Skeletal muscle tissue (tissue), 4 donors: ENCODE results near the gene ZDHHC16. TPM values are rescaled to one million over a fixed set of nuclear protein-coding genes. Genes with fewer than 3 reads are reported as not detected.

ENCODE experiments used
- H3K27ac ChIP-seq: one replicate; pipeline ENCODE4 v1.7.0; 2013; ENCODE audit warnings: mild to moderate bottlenecking, low read depth, low read length, inconsistent platforms
- H3K27me3 ChIP-seq, 3 donors: one replicate each; pipeline ENCODE4 v1.7.0; 2013; ENCODE audit warnings: low read length in 3 of 3; ENCODE audit not compliant: control insufficient read depth in 3 of 3, insufficient read depth in 3 of 3
- H3K36me3 ChIP-seq, 3 donors: one replicate each; pipeline ENCODE4 v1.7.0; 2013; ENCODE audit warnings: low read length in 3 of 3; ENCODE audit not compliant: control insufficient read depth in 3 of 3, insufficient read depth in 3 of 3
- H3K4me1 ChIP-seq, 3 donors: one replicate each; pipeline ENCODE4 v1.7.0; 2013; ENCODE audit warnings: low read length in 3 of 3, mild to moderate bottlenecking in 3 of 3; ENCODE audit not compliant: control insufficient read depth in 3 of 3, insufficient read depth in 3 of 3
- H3K4me3 ChIP-seq, 3 donors: one replicate each; pipeline ENCODE4 v1.7.0; 2013; ENCODE audit warnings: low read length in 3 of 3
- H3K9ac ChIP-seq, 3 donors: one replicate each; pipeline ENCODE4 v1.7.0; 2013; ENCODE audit warnings: low read length in 3 of 3, mild to moderate bottlenecking in 3 of 3, moderate library complexity in 2 of 3, low read depth in 1 of 3
- H3K9me3 ChIP-seq, 3 donors: one replicate each; pipeline ENCODE4 v1.7.0; 2013; ENCODE audit warnings: low read length in 3 of 3; ENCODE audit not compliant: control insufficient read depth in 3 of 3
- total RNA-seq: library from RNA; depleted of rRNA; stranded (reverse); fragments of >200 nt; gene quantifications from one replicate; pipeline ENCODE4 v1.2.3, GENCODE V29; 2014
- donor health status: Osteomylitis.

Gene ZDHHC16
- total RNA-seq, 1 donor from 2014 or later = 32.4 TPM

- Histone ChIP-seq H3K27ac (peak overlapping the region; percentile 9), H3K36me3 (peaks cover 36 to 53% (median 45%) of the 10 kb centered on the region in 3 donors), H3K9me3 (no peaks in the 10 kb centered on the region), H3K9ac (no peak overlapping the region), H3K27me3 (no peaks in the 10 kb centered on the region), H3K4me1 (peaks cover 11 to 24% (median 17%) of the 10 kb centered on the region in 3 donors), H3K4me3 (no peak overlapping the region)
Measured at GRCh38 chr10:97454330-97455036, 8.5 kb downstream of the ZDHHC16 start.

- no peak overlapping the region for H3K9ac ChIP-seq
- H3K9me3 ChIP-seq = no peaks in the 10 kb centered on the region
- peaks cover 50 to 70% (median 62%) of the 10 kb centered on the region in 3 donors for H3K36me3 ChIP-seq
- H3K27me3 ChIP-seq = no peaks in the 10 kb centered on the region
- peaks cover 2 to 13% (median 9%) of the 10 kb centered on the region in 3 donors for H3K4me1 ChIP-seq
- no peak overlapping the region for H3K27ac ChIP-seq
- no peak overlapping the region for H3K4me3 ChIP-seq
Measured at GRCh38 chr10:97456034-97456685, 10.2 kb downstream of the ZDHHC16 start.

GRCh38 chr10:97456686-97457065, 10.7 kb downstream of the ZDHHC16 start:
- H3K9ac ChIP-seq = no peak overlapping the region
- H3K4me1 ChIP-seq = peaks cover 2 to 13% (median 8%) of the 10 kb centered on the region in 3 donors
- peaks cover 55 to 75% (median 67%) of the 10 kb centered on the region in 3 donors for H3K36me3 ChIP-seq
- no peak overlapping the region for H3K4me3 ChIP-seq
- no peak overlapping the region for H3K27ac ChIP-seq
- H3K9me3 ChIP-seq = no peaks in the 10 kb centered on the region
- no peaks in the 10 kb centered on the region for H3K27me3 ChIP-seq

- Histone ChIP-seq H3K27ac (no peak overlapping the region), H3K36me3 (peaks cover 63 to 80% (median 80%) of the 10 kb centered on the region in 3 donors), H3K9me3 (no peaks in the 10 kb centered on the region), H3K4me1 (peaks cover 5 to 13% (median 11%) of the 10 kb centered on the region in 3 donors), H3K27me3 (no peaks in the 10 kb centered on the region), H3K9ac (no peak overlapping the region), H3K4me3 (no peak overlapping the region)
Measured at GRCh38 chr10:97459111-97459510, 13.1 kb downstream of the ZDHHC16 start.

GRCh38 chr10:97459933-97460332, 14.0 kb downstream of the ZDHHC16 start:
- H3K9me3 ChIP-seq = no peaks in the 10 kb centered on the region
- H3K4me1 ChIP-seq = peaks cover 5 to 8% (median 6%) of the 10 kb centered on the region in 3 donors
- no peak overlapping the region for H3K27ac ChIP-seq
- no peak overlapping the region for H3K9ac ChIP-seq
- no peak overlapping the region for H3K4me3 ChIP-seq
- peaks cover 64 to 81% (median 80%) of the 10 kb centered on the region in 3 donors for H3K36me3 ChIP-seq
- no peaks in the 10 kb centered on the region for H3K27me3 ChIP-seq

GRCh38 chr10:97462309-97462708, 16.3 kb downstream of the ZDHHC16 start:
- Histone ChIP-seq H3K9me3 (no peaks in the 10 kb centered on the region), H3K27ac (no peak overlapping the region), H3K9ac (no peak overlapping the region), H3K27me3 (no peaks in the 10 kb centered on the region), H3K36me3 (peaks cover 71 to 85% (median 80%) of the 10 kb centered on the region in 3 donors), H3K4me1 (peaks cover 3 to 8% (median 4%) of the 10 kb centered on the region in 3 donors), H3K4me3 (no peak overlapping the region)

GRCh38 chr10:97463363-97464132, 17.6 kb downstream of the ZDHHC16 start:
- H3K4me1 ChIP-seq = peaks cover 3 to 8% (median 4%) of the 10 kb centered on the region in 3 donors
- no peak overlapping the region for H3K27ac ChIP-seq
- no peaks in the 10 kb centered on the region for H3K9me3 ChIP-seq
- no peak overlapping the region for H3K9ac ChIP-seq
- peaks cover 72 to 83% (median 81%) of the 10 kb centered on the region in 3 donors for H3K36me3 ChIP-seq
- no peak overlapping the region for H3K4me3 ChIP-seq
- no peaks in the 10 kb centered on the region for H3K27me3 ChIP-seq

GRCh38 chr10:97464226-97464625, 18.3 kb downstream of the ZDHHC16 start:
- Histone ChIP-seq H3K27me3 (no peaks in the 10 kb centered on the region), H3K9ac (no peak overlapping the region), H3K4me3 (no peak overlapping the region), H3K27ac (no peak overlapping the region), H3K36me3 (peaks cover 71 to 81% (median 80%) of the 10 kb centered on the region in 3 donors), H3K4me1 (peaks cover 3 to 8% (median 4%) of the 10 kb centered on the region in 3 donors), H3K9me3 (no peaks in the 10 kb centered on the region)

- H3K4me1 ChIP-seq = peaks cover 3 to 8% (median 4%) of the 10 kb centered on the region in 3 donors
- H3K36me3 ChIP-seq = peaks cover 74 to 80% (median 79%) of the 10 kb centered on the region in 3 donors
- no peaks in the 10 kb centered on the region for H3K27me3 ChIP-seq
- H3K9ac ChIP-seq = no peak overlapping the region
- no peaks in the 10 kb centered on the region for H3K9me3 ChIP-seq
- H3K4me3 ChIP-seq = no peak overlapping the region
- no peak overlapping the region for H3K27ac ChIP-seq
Measured at GRCh38 chr10:97465982-97466381, 20.0 kb downstream of the ZDHHC16 start.
